ENCODE results near the gene KRTAP12-4. TPM values are rescaled to one million over a fixed set of nuclear protein-coding genes. Genes with fewer than 3 reads are reported as not detected.

The KRTAP12-4 gene
- total RNA-seq, 1 donor from 2014 or later, result not detected

- no peak within 1 kb of the TSS for H3K4me3 Mint-ChIP-seq
- no peak for TF ChIP-seq CTCF (conservative IDR thresholded peaks at IDR 0.05)
- H3K27ac Mint-ChIP-seq, result no peak within 1 kb of the TSS
- no peak for DNase-seq (ENCODE audit: extremely low spot score, unreplicated experiment)
- H3K36me3 Mint-ChIP-seq, result no peaks in the 10 kb centered on the region
- no peaks in the 10 kb centered on the region for H3K27me3 Mint-ChIP-seq
- H3K4me1 Mint-ChIP-seq (ENCODE audit: unreplicated experiment), result no peaks in the 10 kb centered on the region
- peaks cover 26% of the 10 kb centered on the region for H3K9me3 Mint-ChIP-seq
These were observed 27.8 kb downstream of the KRTAP12-4 start, which contains the start of gene KRTAP10-9 for GRCh38 chr21:44626673-44627143. TSS of gene KRTAP10-9 (plus strand) at chr21:44627093. CDS start at chr21:44627172, 79 bp downstream.

- Mint-ChIP-seq H3K27me3 (no peaks in the 10 kb centered on the region), H3K36me3 (no peaks in the 10 kb centered on the region), H3K9me3 (peaks cover 22% of the 10 kb centered on the region), H3K4me3 (no peak overlapping the region), H3K27ac (no peak overlapping the region), H3K4me1 (ENCODE audit: unreplicated experiment) (no peaks in the 10 kb centered on the region)
- no peak for DNase-seq (ENCODE audit: extremely low spot score, unreplicated experiment)
- TF ChIP-seq CTCF (conservative IDR thresholded peaks at IDR 0.05), result no peak
These were observed 28.2 kb downstream of the KRTAP12-4 start for GRCh38 chr21:44626262-44626661.

GRCh38 chr21:44625756-44626155, 28.7 kb downstream of the KRTAP12-4 start:
- DNase-seq (ENCODE audit: extremely low spot score, unreplicated experiment), result no peak
- Mint-ChIP-seq H3K4me3 (no peak overlapping the region), H3K27me3 (no peaks in the 10 kb centered on the region)

GRCh38 chr21:44623575-44623974, 30.9 kb downstream of the KRTAP12-4 start:
- Mint-ChIP-seq H3K27ac (no peak overlapping the region), H3K4me1 (ENCODE audit: unreplicated experiment) (no peaks in the 10 kb centered on the region), H3K27me3 (no peaks in the 10 kb centered on the region), H3K9me3 (peaks cover 14% of the 10 kb centered on the region), H3K4me3 (no peak overlapping the region), H3K36me3 (no peaks in the 10 kb centered on the region)
- DNase-seq (ENCODE audit: extremely low spot score, unreplicated experiment), result no peak
- no peak for TF ChIP-seq CTCF (conservative IDR thresholded peaks at IDR 0.05)

More at GRCh38 chr21:44625756-44626155, 28.7 kb downstream of the KRTAP12-4 start:
- Mint-ChIP-seq H3K27ac (no peak overlapping the region), H3K9me3 (peaks cover 17% of the 10 kb centered on the region), H3K4me1 (ENCODE audit: unreplicated experiment) (no peaks in the 10 kb centered on the region), H3K36me3 (no peaks in the 10 kb centered on the region)
- no peak for TF ChIP-seq CTCF (conservative IDR thresholded peaks at IDR 0.05)

- H3K27ac Mint-ChIP-seq, result no peak overlapping the region
- peaks cover 14% of the 10 kb centered on the region for H3K9me3 Mint-ChIP-seq
- H3K36me3 Mint-ChIP-seq, result no peaks in the 10 kb centered on the region
- TF ChIP-seq CTCF (conservative IDR thresholded peaks at IDR 0.05), result no peak
- no peaks in the 10 kb centered on the region for H3K4me1 Mint-ChIP-seq (ENCODE audit: unreplicated experiment)
- no peak for DNase-seq (ENCODE audit: extremely low spot score, unreplicated experiment)
- H3K27me3 Mint-ChIP-seq, result peaks cover 3% of the 10 kb centered on the region
- H3K4me3 Mint-ChIP-seq, result no peak overlapping the region
These were observed 34.6 kb downstream of the KRTAP12-4 start for GRCh38 chr21:44619886-44620285.

- peaks cover 6% of the 10 kb centered on the region for H3K27me3 Mint-ChIP-seq
These were observed 35.5 kb downstream of the KRTAP12-4 start for GRCh38 chr21:44618909-44619308.

More at GRCh38 chr21:44618909-44619308, 35.5 kb downstream of the KRTAP12-4 start:
- peaks cover 7% of the 10 kb centered on the region for H3K9me3 Mint-ChIP-seq
- no peak for DNase-seq (ENCODE audit: extremely low spot score, unreplicated experiment)
- no peaks in the 10 kb centered on the region for H3K36me3 Mint-ChIP-seq
- no peak for TF ChIP-seq CTCF (conservative IDR thresholded peaks at IDR 0.05)
- H3K27ac Mint-ChIP-seq, result no peak overlapping the region
- H3K4me3 Mint-ChIP-seq, result no peak overlapping the region
- no peaks in the 10 kb centered on the region for H3K4me1 Mint-ChIP-seq (ENCODE audit: unreplicated experiment)
